Stimulated activated memory B cell treated with anti-CD40 and anti-IgM and Interleukin-4, amounts not matched to agents 10 μg/mL and 1 μg/mL and 100 μg/mL, for 72 hours (primary cell): ENCODE data around the gene ARHGAP15.
A peak's percentile ranks its signal among the peaks of the same experiment; 100 is the strongest.

Source experiments
- ATAC-seq: fragments of 150-1000 bp; cut with Tn5 transposase; 2 replicates; pipeline ENCODE4 v1.10.0; 2021
- H3K27ac Mint-ChIP-seq: one replicate; pipeline ENCODE4 v1.8.0; 2022; ENCODE audit warnings: mild to moderate bottlenecking, mixed read lengths
- H3K27me3 Mint-ChIP-seq: one replicate; pipeline ENCODE4 v1.8.0; 2022; ENCODE audit warnings: mixed read lengths
- H3K36me3 Mint-ChIP-seq: one replicate; pipeline ENCODE4 v1.8.0; 2022; ENCODE audit warnings: mixed read lengths
- H3K4me1 Mint-ChIP-seq: one replicate; pipeline ENCODE4 v1.8.0; 2022; ENCODE audit warnings: mixed read lengths
- H3K4me3 Mint-ChIP-seq: one replicate; pipeline ENCODE4 v1.8.0; 2022; ENCODE audit warnings: mild to moderate bottlenecking, moderate library complexity, mixed read lengths
- H3K9me3 Mint-ChIP-seq: one replicate; pipeline ENCODE4 v1.8.0; 2022; ENCODE audit warnings: mixed read lengths

Gene ARHGAP15

DNA sequence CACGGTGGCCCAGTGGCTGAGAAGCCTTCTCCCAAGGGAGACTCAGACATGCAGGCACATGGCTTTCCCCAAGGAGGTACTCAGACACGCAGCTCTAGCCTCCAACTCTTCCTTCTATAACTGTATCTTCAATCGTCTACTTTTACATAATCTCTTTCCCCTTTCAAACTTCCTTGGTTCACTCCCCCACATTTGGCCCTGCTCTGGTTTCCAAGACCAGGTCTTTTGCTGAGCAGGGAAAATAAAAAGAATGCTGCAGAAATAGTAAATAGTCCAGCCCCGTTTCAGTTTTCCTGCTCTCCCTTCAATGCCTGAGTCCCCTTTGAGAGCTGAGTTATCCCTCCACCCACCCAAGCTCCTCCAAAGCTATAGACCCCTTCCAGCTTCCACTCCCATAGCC is 635.0 kb downstream of the ARHGAP15 start:
- peaks cover 45% of the 10 kb centered on the region for H3K36me3 Mint-ChIP-seq
- peak overlapping the region; percentile 12 for H3K27ac Mint-ChIP-seq
- no peaks in the 10 kb centered on the region for H3K27me3 Mint-ChIP-seq
- H3K4me1 Mint-ChIP-seq = no peaks in the 10 kb centered on the region
- ATAC-seq = no peak
- no peak overlapping the region for H3K4me3 Mint-ChIP-seq
- H3K9me3 Mint-ChIP-seq = no peaks in the 10 kb centered on the region

DNA sequence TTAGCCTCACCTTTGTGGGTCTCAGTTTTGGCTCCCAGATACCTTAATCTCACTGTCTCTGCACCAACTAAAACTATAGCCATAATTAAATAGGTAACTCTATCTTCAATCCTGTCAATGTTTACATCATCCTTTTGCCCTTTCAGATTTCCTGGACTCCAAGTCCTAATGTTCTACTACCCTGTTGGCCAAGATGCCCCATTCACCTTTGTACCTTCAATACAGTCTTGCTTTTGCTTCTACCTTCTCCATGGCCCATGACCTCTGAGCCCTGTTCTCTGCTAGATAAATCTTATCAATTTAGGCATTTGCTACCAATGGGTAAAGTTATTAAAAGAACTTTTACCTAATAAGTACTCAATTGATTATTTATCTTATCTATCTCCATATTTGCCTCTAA is 635.5 kb downstream of the ARHGAP15 start:
- peaks cover 47% of the 10 kb centered on the region for H3K36me3 Mint-ChIP-seq
- ATAC-seq = no peak
- no peaks in the 10 kb centered on the region for H3K9me3 Mint-ChIP-seq
- no peak overlapping the region for H3K4me3 Mint-ChIP-seq
- H3K27me3 Mint-ChIP-seq = no peaks in the 10 kb centered on the region
- peak overlapping the region; percentile 12 for H3K27ac Mint-ChIP-seq
- no peaks in the 10 kb centered on the region for H3K4me1 Mint-ChIP-seq

DNA sequence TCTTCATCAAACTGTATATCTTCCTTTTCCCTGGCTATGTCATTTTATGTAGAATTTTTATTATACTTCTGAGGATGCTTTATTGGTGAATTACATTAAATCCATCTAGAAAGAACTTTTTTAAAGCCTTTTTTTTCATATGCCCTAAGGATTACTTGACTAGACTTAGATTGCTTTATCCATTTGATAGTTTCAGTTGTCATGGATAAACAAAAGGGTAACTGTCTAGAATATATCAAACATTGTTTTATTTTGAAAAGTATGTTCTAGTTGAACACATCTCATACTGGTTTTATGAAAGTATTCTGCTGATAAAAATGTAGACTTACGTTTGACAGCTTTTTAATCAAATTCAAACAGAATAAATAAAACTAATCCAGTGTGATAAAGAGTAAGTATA is 639.8 kb downstream of the ARHGAP15 start:
- Mint-ChIP-seq H3K9me3 (no peaks in the 10 kb centered on the region), H3K27ac (no peak overlapping the region), H3K4me3 (no peak overlapping the region), H3K27me3 (no peaks in the 10 kb centered on the region), H3K36me3 (peaks cover 47% of the 10 kb centered on the region), H3K4me1 (no peaks in the 10 kb centered on the region)
- ATAC-seq = no peak

DNA sequence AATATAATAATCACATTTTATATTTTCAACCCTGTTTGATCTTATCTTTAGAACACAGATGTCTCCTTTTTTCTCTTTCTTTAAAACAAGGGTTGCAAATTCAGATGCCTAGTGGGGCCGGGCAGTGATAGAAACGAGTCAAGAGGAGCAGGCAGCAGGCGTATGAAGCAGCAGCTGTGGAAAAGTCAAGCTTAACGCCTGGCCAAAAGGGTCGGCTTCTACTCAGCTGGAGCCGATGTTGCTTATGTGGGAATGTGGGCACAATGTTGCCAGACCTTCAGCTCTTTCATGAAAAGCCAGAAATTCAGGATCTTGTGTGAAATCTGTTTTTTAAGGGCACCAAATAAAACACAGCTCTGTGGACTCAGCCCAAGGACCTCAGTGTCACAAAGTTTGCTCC is 642.7 kb downstream of the ARHGAP15 start:
- ATAC-seq = no peak
- H3K27me3 Mint-ChIP-seq = no peaks in the 10 kb centered on the region
- H3K4me1 Mint-ChIP-seq = no peaks in the 10 kb centered on the region
- H3K9me3 Mint-ChIP-seq = no peaks in the 10 kb centered on the region
- H3K27ac Mint-ChIP-seq = no peak overlapping the region
- H3K4me3 Mint-ChIP-seq = no peak overlapping the region
- H3K36me3 Mint-ChIP-seq = peaks cover 25% of the 10 kb centered on the region

DNA sequence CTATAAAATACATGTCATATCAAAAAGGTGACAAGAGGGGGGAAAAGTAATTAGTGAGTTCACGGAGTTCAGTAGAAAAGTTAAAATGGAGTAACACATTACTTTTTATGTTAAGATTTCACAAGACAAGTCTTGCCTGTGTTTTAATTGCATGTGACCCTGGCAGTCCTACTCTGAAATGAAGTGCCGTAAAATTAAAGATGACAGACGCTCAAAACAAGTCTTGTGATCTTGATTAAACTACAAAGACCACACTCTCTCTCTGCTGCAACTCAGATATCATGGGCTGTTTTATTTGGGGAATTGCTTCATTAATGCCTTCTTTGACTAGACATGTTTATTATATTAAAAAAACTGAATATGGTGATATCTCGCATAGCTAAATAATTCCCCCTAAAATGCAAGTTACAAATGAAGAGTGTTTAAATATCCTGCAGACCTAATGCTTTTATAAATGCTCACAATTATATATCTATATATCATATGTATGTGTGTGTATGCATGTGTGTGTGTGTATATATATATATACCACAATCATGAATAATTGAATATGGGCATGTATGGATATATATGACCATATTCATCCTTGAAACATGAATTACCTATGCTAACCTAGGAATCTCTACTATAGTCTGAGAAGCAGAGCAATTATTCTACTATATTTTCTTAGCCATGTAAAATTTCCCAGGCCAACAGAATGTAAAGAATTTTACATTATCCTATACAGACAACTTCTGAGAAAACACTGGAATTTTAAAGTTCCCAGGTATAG is 647.5 kb downstream of the ARHGAP15 start:
- no peaks in the 10 kb centered on the region for H3K9me3 Mint-ChIP-seq
- H3K4me1 Mint-ChIP-seq = no peaks in the 10 kb centered on the region
- no peaks in the 10 kb centered on the region for H3K36me3 Mint-ChIP-seq
- no peak overlapping the region for H3K4me3 Mint-ChIP-seq
- no peak for ATAC-seq
- H3K27ac Mint-ChIP-seq = no peak overlapping the region
- H3K27me3 Mint-ChIP-seq = no peaks in the 10 kb centered on the region

DNA sequence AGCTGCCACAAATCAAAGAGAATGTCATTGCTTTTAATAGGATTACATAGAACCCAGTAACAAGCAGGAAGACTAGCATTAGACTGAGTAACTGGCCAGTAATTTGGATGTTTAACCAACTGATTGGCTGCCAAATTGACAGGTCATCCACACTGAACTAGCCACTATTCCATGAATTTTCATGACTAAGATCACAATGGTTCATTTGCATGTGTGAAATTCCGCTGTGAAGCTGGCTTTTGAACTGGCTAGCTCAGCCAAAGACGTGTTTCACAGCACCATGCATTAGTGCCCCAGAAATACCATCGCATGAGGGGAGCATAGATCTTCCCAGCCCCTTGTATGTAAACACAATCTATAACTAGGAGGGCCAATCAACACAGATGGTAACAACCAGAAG is 649.8 kb downstream of the ARHGAP15 start:
- Mint-ChIP-seq H3K36me3 (no peaks in the 10 kb centered on the region), H3K27ac (no peak overlapping the region), H3K9me3 (no peaks in the 10 kb centered on the region), H3K27me3 (no peaks in the 10 kb centered on the region), H3K4me1 (no peaks in the 10 kb centered on the region), H3K4me3 (no peak overlapping the region)
- ATAC-seq = no peak

DNA sequence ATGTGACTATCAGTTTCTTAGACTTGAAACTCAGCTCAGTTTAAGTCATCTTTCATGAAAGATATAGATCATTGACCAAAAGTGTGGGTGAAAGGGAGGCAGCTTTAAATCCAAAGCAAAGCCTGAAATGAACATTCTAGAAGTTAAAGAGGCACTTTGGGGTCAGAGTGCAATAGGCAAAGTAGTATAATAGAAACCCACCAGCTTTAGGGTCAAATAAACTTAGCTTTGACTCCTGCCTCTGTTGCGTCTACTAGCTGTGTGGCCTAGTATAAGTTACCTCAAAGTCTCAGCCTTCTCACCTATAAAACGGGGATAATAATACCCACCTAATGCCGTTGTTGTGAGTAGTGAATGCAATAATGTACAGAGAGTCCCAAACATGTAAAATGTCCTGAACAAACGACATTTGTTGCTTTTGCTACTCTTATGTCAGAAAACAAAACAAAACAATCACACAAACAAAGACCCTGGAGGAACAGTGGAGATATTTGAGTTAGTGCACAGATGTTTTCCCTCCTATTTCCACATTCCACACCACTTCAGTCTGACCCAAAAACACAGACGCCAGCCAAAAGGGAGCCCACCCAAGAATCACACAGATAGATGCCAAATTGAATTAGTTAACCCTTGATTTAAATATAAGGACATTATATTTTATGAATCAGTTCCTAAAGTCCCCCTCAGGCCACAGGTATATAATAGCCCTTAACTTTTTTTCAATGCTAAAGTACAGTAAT is 657.0 kb downstream of the ARHGAP15 start:
- peaks cover 16% of the 10 kb centered on the region for H3K27me3 Mint-ChIP-seq
- ATAC-seq = no peak

DNA sequence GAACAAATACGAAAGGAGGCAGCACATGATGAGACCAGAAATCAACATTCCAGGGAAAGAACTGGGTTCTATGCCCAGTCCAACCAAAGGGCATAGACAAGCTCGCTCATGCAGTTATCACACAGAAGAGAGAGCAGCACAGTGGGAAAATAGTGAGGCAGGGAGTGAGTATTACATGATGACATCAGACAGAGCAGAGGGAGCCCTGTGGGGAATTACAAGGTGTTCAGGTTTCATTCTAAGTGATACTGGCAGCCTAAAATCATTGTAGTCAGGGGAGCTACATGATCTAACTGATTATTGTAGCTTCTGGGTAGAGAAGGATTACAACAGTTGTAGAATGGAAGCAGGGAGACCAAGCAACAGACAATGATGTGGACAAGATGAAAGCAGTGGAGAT is 658.5 kb downstream of the ARHGAP15 start:
- Mint-ChIP-seq H3K27me3 (peaks cover 16% of the 10 kb centered on the region), H3K9me3 (no peaks in the 10 kb centered on the region), H3K4me1 (no peaks in the 10 kb centered on the region), H3K27ac (no peak overlapping the region), H3K4me3 (no peak overlapping the region), H3K36me3 (no peaks in the 10 kb centered on the region)
- no peak for ATAC-seq

More for the DNA sequence above, 657.0 kb downstream of the ARHGAP15 start:
- no peak overlapping the region for H3K4me3 Mint-ChIP-seq
- no peak overlapping the region for H3K27ac Mint-ChIP-seq
- no peaks in the 10 kb centered on the region for H3K36me3 Mint-ChIP-seq
- H3K4me1 Mint-ChIP-seq = no peaks in the 10 kb centered on the region
- H3K9me3 Mint-ChIP-seq = no peaks in the 10 kb centered on the region

DNA sequence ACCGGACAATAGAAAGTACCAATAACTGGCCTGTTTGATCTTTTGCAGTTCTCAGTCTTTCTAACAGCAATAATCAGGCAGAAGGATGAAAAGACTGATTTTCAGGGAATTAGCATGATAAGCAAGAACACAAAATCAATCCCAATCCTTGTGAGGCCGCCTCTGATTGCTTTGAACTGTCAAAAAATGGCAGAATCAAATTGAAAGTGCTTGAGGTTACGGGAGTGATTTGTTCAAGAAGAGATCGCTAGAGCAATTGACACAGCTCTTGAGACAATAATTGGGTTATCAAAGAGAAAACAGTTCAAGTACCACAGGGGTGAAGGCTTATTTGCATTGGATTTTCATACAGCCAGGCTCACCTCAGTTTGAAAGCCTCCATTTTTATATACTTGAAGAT is 663.4 kb downstream of the ARHGAP15 start:
- Mint-ChIP-seq H3K36me3 (no peaks in the 10 kb centered on the region), H3K9me3 (no peaks in the 10 kb centered on the region), H3K27me3 (peaks cover 16% of the 10 kb centered on the region), H3K4me1 (no peaks in the 10 kb centered on the region), H3K4me3 (no peak overlapping the region), H3K27ac (no peak overlapping the region)
- ATAC-seq = no peak

DNA sequence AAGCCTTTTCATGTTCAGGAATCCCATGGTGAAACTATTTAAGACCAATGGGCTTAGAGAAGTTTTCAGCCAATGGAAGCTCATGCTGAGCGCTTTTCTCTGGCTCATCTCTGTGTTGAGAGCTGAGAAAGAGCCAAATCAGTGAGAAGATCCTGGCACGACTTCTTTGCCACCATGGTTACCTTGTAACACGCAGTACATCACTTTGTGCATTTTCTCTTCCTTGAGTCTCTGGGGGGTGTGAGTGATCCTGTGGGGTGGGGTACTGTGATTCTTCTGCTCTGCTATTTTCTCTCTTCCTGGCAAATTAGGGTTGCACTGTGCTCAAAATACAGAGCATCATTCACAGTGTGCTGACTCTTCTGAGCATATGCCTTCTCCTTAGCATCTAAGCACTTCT is 664.2 kb downstream of the ARHGAP15 start:
- Mint-ChIP-seq H3K4me1 (no peaks in the 10 kb centered on the region), H3K4me3 (no peak overlapping the region), H3K27me3 (peaks cover 10% of the 10 kb centered on the region), H3K27ac (no peak overlapping the region), H3K9me3 (no peaks in the 10 kb centered on the region), H3K36me3 (no peaks in the 10 kb centered on the region)
- no peak for ATAC-seq

DNA sequence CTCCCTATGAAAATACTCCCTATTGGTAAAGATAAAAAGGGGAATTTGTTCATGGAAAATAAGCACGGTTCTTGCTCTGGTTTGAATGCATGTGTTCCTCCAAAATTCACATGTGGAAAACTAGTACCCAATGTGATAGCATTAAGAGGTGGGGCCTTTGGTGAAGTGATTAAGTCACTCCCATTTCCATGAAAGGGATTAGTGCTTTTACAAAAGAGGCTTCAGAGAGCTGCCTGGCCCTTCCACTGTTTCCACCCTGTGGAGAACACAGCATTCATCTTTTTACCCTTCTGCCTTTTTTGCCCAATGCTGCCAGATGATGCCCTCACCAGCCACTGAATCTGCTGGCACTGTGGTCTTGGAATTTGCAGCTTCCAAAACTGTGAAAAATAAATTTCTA is 666.8 kb downstream of the ARHGAP15 start:
- no peaks in the 10 kb centered on the region for H3K27me3 Mint-ChIP-seq

DNA sequence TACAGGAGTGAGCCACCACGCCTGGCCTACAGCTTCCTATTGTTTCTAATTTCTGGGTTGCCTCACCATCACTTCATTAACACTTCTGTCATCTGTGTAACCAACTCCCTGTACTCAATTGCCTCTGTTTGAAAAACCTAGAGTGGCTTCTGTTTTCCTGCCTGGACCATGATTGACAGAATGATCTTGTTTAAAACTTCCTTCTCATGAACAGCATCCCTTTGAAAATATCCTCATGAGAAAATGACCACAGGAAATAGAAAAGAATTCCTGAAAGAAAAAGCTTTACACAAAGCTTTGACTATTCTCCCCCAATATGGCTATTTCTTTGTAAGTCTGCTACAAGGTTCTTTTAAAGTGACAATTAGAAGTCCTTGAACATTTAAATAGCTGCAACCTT is 672.3 kb downstream of the ARHGAP15 start:
- no peaks in the 10 kb centered on the region for H3K27me3 Mint-ChIP-seq
- H3K27ac Mint-ChIP-seq = no peak overlapping the region
- no peaks in the 10 kb centered on the region for H3K36me3 Mint-ChIP-seq
- no peak overlapping the region for H3K4me3 Mint-ChIP-seq
- ATAC-seq = no peak
- H3K9me3 Mint-ChIP-seq = no peaks in the 10 kb centered on the region
- H3K4me1 Mint-ChIP-seq = peaks cover 20% of the 10 kb centered on the region

More for the DNA sequence above, 666.8 kb downstream of the ARHGAP15 start:
- Mint-ChIP-seq H3K4me1 (no peaks in the 10 kb centered on the region), H3K9me3 (no peaks in the 10 kb centered on the region), H3K36me3 (no peaks in the 10 kb centered on the region), H3K4me3 (no peak overlapping the region), H3K27ac (no peak overlapping the region)
- no peak for ATAC-seq

DNA sequence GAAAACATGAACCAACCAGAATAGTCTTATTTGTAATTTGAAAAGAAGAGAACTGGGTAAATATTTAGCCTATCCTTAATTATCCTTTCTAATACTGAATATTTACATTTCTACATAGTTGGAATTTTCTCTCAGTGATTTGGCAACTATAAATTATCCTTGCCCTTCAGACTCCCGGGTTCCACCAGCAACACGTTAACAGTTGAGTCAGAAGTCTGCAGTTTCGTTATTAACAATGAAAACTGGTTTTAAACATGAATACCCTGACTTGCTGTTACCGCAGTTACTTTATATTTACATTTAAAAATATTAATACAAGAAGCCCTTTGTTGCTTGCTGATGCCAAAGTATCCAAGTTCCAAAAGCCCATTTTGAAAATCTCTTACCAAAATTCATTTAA is 673.0 kb downstream of the ARHGAP15 start:
- ATAC-seq = no peak
- H3K4me3 Mint-ChIP-seq = no peak overlapping the region
- H3K9me3 Mint-ChIP-seq = no peaks in the 10 kb centered on the region
- H3K27me3 Mint-ChIP-seq = no peaks in the 10 kb centered on the region
- no peaks in the 10 kb centered on the region for H3K36me3 Mint-ChIP-seq
- H3K4me1 Mint-ChIP-seq = peaks cover 20% of the 10 kb centered on the region
- H3K27ac Mint-ChIP-seq = peak overlapping the region; percentile 75

DNA sequence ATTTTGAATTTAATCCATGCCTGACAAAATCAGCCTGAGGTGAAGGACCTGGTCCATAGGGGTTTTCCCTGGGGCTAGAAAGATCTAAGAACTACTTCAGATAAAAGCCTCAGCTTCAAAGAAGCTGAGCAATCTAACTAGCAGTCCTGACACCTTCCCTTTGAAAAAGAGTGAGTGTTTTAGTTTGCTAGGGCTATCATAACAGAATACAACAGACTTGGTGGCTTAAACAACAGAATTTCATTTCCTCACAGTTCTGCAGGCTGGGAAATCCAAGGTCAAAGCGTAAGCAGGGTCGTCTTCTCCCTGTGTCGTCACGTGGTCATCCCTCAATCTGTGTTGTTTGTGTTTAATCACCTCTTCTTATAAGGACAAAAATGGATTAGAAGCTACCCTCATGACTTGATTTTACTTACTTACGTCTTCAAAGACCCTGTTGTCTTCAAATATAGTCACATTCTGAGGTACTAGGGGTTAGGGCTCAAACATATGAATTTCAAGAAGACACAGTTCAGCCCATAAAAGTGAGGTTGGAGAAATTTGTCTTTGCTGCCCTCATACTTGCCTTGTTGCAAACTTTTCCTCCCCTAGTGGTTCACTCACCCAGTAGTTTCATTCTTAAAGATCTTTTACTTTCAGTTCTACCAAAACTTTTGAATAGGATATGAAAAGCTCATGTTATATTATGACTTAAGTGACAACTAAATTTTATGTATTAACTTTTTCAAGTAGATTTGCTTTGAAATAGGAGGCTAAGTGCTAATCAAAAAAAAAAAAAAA is 673.8 kb downstream of the ARHGAP15 start:
- Mint-ChIP-seq H3K9me3 (no peaks in the 10 kb centered on the region), H3K27ac (peak overlapping the region; percentile 75), H3K36me3 (no peaks in the 10 kb centered on the region), H3K27me3 (no peaks in the 10 kb centered on the region), H3K4me1 (peaks cover 20% of the 10 kb centered on the region), H3K4me3 (peak overlapping the region; percentile 29)
- ATAC-seq = peak; percentile 56

DNA sequence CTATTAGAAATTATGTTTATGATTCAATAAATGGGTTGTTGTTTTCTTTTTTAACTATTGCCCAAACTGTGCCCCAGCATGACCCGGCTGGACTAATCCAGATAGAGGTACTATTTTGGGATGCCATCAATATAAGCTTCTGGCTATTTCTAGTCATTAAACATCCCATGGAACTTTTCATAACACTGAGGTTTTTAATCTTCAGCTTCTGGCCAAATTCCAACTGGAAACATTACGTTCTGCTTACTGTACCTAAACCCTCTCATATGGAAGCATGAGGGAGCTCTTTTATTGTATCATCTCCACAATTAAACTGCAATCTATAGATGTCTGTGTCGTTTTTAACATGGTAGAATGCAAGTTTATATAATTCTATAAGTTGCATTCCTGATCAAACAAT is 674.7 kb downstream of the ARHGAP15 start:
- no peak for ATAC-seq
- Mint-ChIP-seq H3K4me3 (no peak overlapping the region), H3K4me1 (peaks cover 20% of the 10 kb centered on the region), H3K27ac (no peak overlapping the region), H3K36me3 (no peaks in the 10 kb centered on the region), H3K27me3 (no peaks in the 10 kb centered on the region), H3K9me3 (no peaks in the 10 kb centered on the region)
